Measurements from ENCODE around the gene ZBTB7C. TPM values are rescaled to one million over a fixed set of nuclear protein-coding genes. Genes with fewer than 3 reads are reported as not detected.

The ZBTB7C gene
- total and polyA plus RNA-seq, 2 donors (not counting 1 experiment from before 2014, with no cell fraction given) = not detected

DNA sequence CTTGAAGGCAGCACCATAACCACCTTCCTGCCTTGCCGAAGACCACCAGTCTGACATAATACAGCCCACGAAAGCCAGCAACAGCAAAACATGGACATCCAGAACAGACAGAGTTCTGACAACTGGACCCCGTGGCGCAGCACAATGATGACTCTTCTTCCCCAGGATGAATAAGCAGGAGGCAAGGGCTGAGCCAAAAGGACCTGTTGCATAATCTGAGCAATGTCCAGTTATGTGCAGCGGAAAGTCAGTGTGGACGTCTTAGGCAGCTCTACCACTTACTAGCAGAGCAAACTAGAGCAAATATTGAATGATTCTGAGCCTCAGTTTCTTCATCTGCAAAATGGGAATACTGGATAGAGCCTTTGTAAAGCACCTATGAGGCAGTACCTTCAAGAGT is 225.1 kb downstream of the ZBTB7C start:
- DNase-seq = no peak
- Histone ChIP-seq H2AFZ (ENCODE audit: insufficient read depth, low read depth, low read length, poor library complexity, severe bottlenecking) (no peak overlapping the region), H3K36me3 (replicated peaks in 1 of 2; ENCODE audit: control extremely low read depth in 1 of 2, control insufficient read depth in 1 of 2, extremely low read depth in 1 of 2, insufficient read depth in 2 of 2, low read length in 1 of 2) (no peaks in the 10 kb centered on the region), H3K79me2 (ENCODE audit: control insufficient read depth, insufficient read depth, low read length) (no peaks in the 10 kb centered on the region), H3K27me3 (replicated peaks in 1 of 4; ENCODE audit: control extremely low read depth in 1 of 4, control insufficient read depth in 3 of 4, insufficient read depth in 4 of 4, low read length in 3 of 4) (no peaks in the 10 kb centered on the region), H3K4me3 (ENCODE audit: control extremely low read depth in 1 of 5, extremely low read depth in 1 of 5, insufficient read depth in 1 of 5, low read depth in 2 of 5, low read length in 4 of 5) (no peak overlapping the region), H3K27ac (ENCODE audit: low read length in 2 of 2) (no peak overlapping the region), H3K9ac (ENCODE audit: low read length) (no peak overlapping the region), H4K20me1 (ENCODE audit: control insufficient read depth, insufficient read depth, low read length, poor library complexity, severe bottlenecking) (no peaks in the 10 kb centered on the region), H3K4me1 (ENCODE audit: control insufficient read depth in 2 of 2, insufficient read depth in 2 of 2, low read length in 2 of 2) (no peaks in the 10 kb centered on the region), H3K9me3 (ENCODE audit: control extremely low read depth in 1 of 3, control insufficient read depth in 2 of 3, insufficient read depth in 1 of 3, low read length in 2 of 3) (peaks cover 0 to 4% (median 0%) of the 10 kb centered on the region in 3 donors), H3K4me2 (replicated peaks; ENCODE audit: low read depth, low read length, poor library complexity, severe bottlenecking) (no peak overlapping the region)
- ATAC-seq (ENCODE audit: low read depth) = no peak
- H3K9me3 Mint-ChIP-seq (ENCODE audit: insufficient read depth) = peaks cover 3% of the 10 kb centered on the region
- CTCF ChIA-PET = no interaction called here
- intact Hi-C loops (cut with micrococcal nuclease) = no loop called here
- TF ChIP-seq, protein P1, sequence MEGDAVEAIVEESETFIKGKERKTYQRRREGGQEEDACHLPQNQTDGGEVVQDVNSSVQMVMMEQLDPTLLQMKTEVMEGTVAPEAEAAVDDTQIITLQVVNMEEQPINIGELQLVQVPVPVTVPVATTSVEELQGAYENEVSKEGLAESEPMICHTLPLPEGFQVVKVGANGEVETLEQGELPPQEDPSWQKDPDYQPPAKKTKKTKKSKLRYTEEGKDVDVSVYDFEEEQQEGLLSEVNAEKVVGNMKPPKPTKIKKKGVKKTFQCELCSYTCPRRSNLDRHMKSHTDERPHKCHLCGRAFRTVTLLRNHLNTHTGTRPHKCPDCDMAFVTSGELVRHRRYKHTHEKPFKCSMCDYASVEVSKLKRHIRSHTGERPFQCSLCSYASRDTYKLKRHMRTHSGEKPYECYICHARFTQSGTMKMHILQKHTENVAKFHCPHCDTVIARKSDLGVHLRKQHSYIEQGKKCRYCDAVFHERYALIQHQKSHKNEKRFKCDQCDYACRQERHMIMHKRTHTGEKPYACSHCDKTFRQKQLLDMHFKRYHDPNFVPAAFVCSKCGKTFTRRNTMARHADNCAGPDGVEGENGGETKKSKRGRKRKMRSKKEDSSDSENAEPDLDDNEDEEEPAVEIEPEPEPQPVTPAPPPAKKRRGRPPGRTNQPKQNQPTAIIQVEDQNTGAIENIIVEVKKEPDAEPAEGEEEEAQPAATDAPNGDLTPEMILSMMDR (IDR thresholded peaks at IDR 0.05) = no peak
- no peak for TF ChIP-seq EZH2 (IDR thresholded peaks at IDR 0.05; ENCODE audit: borderline replicate concordance, insufficient read depth, low read depth, low read length, poor library complexity, severe bottlenecking)
- H3K27ac Mint-ChIP-seq = no peak overlapping the region
- H3K4me3 Mint-ChIP-seq = no peak overlapping the region
- H3K27me3 Mint-ChIP-seq = peaks cover 42% of the 10 kb centered on the region
- POLR2A ChIA-PET = no interaction called here
- WGBS (ENCODE audit: insufficient coverage) = 93% methylated on average over 6 of the region's 6 CpGs
- H3K4me1 Mint-ChIP-seq = no peaks in the 10 kb centered on the region

DNA sequence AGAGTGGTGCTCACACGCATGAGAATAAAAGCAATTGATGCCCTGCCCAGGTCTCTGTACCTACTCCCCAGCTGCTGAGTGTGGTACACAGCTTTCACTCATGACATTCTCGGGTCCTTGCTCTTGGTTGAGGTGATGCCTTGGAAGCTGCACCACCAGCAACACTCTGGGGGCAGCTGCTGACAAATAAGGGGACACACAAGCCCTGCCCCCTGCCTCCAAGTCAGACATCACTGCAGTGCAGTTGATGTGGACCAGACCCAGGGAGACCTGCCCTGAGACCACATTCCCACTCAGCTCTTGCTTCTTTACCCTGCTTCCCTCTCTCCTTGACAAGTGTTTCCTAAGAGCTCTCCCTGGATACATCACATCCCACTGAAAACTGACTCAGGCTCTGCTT is 225.6 kb downstream of the ZBTB7C start:
- Mint-ChIP-seq H3K27me3 (peaks cover 39% of the 10 kb centered on the region), H3K27ac (no peak overlapping the region), H3K9me3 (ENCODE audit: insufficient read depth) (peaks cover 3% of the 10 kb centered on the region), H3K4me3 (no peak overlapping the region), H3K4me1 (no peaks in the 10 kb centered on the region)
- Histone ChIP-seq H3K4me3 (ENCODE audit: control extremely low read depth in 1 of 5, extremely low read depth in 1 of 5, insufficient read depth in 1 of 5, low read depth in 2 of 5, low read length in 4 of 5) (no peak overlapping the region), H2AFZ (ENCODE audit: insufficient read depth, low read depth, low read length, poor library complexity, severe bottlenecking) (no peak overlapping the region), H3K27ac (ENCODE audit: low read length in 2 of 2) (no peak overlapping the region), H3K4me1 (ENCODE audit: control insufficient read depth in 2 of 2, insufficient read depth in 2 of 2, low read length in 2 of 2) (no peaks in the 10 kb centered on the region), H3K9ac (ENCODE audit: low read length) (no peak overlapping the region), H3K27me3 (replicated peaks in 1 of 4; ENCODE audit: control extremely low read depth in 1 of 4, control insufficient read depth in 3 of 4, insufficient read depth in 4 of 4, low read length in 3 of 4) (no peaks in the 10 kb centered on the region), H3K9me3 (ENCODE audit: control extremely low read depth in 1 of 3, control insufficient read depth in 2 of 3, insufficient read depth in 1 of 3, low read length in 2 of 3) (peaks cover 0 to 5% (median 0%) of the 10 kb centered on the region in 3 donors), H3K79me2 (ENCODE audit: control insufficient read depth, insufficient read depth, low read length) (no peaks in the 10 kb centered on the region), H4K20me1 (ENCODE audit: control insufficient read depth, insufficient read depth, low read length, poor library complexity, severe bottlenecking) (no peaks in the 10 kb centered on the region), H3K36me3 (replicated peaks in 1 of 2; ENCODE audit: control extremely low read depth in 1 of 2, control insufficient read depth in 1 of 2, extremely low read depth in 1 of 2, insufficient read depth in 2 of 2, low read length in 1 of 2) (no peaks in the 10 kb centered on the region), H3K4me2 (replicated peaks; ENCODE audit: low read depth, low read length, poor library complexity, severe bottlenecking) (no peak overlapping the region)
- ChIA-PET CTCF (no interaction called here), POLR2A (no interaction called here)
- TF ChIP-seq, protein P1 (IDR thresholded peaks at IDR 0.05) = no peak
- TF ChIP-seq EZH2 (IDR thresholded peaks at IDR 0.05; ENCODE audit: borderline replicate concordance, insufficient read depth, low read depth, low read length, poor library complexity, severe bottlenecking) = no peak
- no peak for DNase-seq
- intact Hi-C loops (cut with micrococcal nuclease) = no loop called here
- no peak for ATAC-seq (ENCODE audit: low read depth)
- 78% methylated on average over 2 of the region's 2 CpGs for WGBS (ENCODE audit: insufficient coverage)

Measured in B cell (primary cell).